Right cardiac atrium (tissue), 5 donors: ENCODE results near the gene DNAH6. TPM values are rescaled to one million over a fixed set of nuclear protein-coding genes. Genes with fewer than 3 reads are reported as not detected.

Experiments
- ATAC-seq, 2 donors: fragments of 200-7000 bp; cut with Tn5 transposase; one replicate each; pipeline versions ENCODE4 v1.8.0 to v1.9.1; 2020; ENCODE audit warnings: moderate library complexity in 2 of 2, mild to moderate bottlenecking in 1 of 2
- DNase-seq, 3 donors: peaks; one replicate each; pipeline ENCODE4 v3.0.0-alpha.2; 2020
- H3K27ac ChIP-seq: one replicate; pipeline ENCODE4 v1.5.1; 2013; ENCODE audit warnings: mild to moderate bottlenecking, low read length, control low read depth, moderate library complexity
- H3K27me3 ChIP-seq: one replicate; pipeline ENCODE4 v1.6.1; 2013; ENCODE audit not compliant: control insufficient read depth, insufficient read depth
- H3K4me1 ChIP-seq: one replicate; pipeline ENCODE4 v1.6.1; 2013; ENCODE audit warnings: low read length; ENCODE audit not compliant: control insufficient read depth, insufficient read depth
- H3K4me3 ChIP-seq: one replicate; pipeline ENCODE4 v1.5.1; 2013; ENCODE audit warnings: low read length, control low read depth
- H3K9me3 ChIP-seq: one replicate; pipeline ENCODE4 v1.6.1; 2013; ENCODE audit warnings: low read length; ENCODE audit not compliant: control insufficient read depth
- WGBS: extraction: QIAGEN DNeasy Blood & Tissue Kit; methylation state at CpG from one replicate; pipeline ENCODE4 v1.1.7; 2013; 5-methylcytosine and 5-hydroxymethylcytosine counted together
- intact Hi-C, 4 donors: fragments of 100-400 bp; cut with DNase I; formaldehyde crosslinking; loops; one replicate each; pipeline versions ENCODE4 v1.11.0 to v1.14.0; 2022 to 2023
- polyA plus RNA-seq: library from polyadenylated mRNA; stranded (reverse); fragments of 200-250 nt; gene quantifications from one replicate; pipeline ENCODE4 v1.2.3, GENCODE V29; 2013
- total RNA-seq, 4 donors: library from RNA; stranded (reverse); fragmentation: NEBNext Ultra II Directional; extraction: Animal tissue kit (Norgen Biotek cat#: 25700); gene quantifications; one replicate each; pipeline ENCODE4 v1.2.1, GENCODE V29; 2021
- donor health status: healthy with polysubstance abuse.
- donor health status: DM: no; HTN: yes; CAD: no.
- donor health status: DM: no; HTN: no; CAD: no.
- donor health status: DM: no; HTN: yes; CAD: no; lungs with severe emphysema.
- donor health status: DM: yes; HTN: yes; CAD: no.

DNAH6 gene
- total and polyA plus RNA-seq, 5 donors: 0.07 to 0.60 (median 0.34) TPM

DNA sequence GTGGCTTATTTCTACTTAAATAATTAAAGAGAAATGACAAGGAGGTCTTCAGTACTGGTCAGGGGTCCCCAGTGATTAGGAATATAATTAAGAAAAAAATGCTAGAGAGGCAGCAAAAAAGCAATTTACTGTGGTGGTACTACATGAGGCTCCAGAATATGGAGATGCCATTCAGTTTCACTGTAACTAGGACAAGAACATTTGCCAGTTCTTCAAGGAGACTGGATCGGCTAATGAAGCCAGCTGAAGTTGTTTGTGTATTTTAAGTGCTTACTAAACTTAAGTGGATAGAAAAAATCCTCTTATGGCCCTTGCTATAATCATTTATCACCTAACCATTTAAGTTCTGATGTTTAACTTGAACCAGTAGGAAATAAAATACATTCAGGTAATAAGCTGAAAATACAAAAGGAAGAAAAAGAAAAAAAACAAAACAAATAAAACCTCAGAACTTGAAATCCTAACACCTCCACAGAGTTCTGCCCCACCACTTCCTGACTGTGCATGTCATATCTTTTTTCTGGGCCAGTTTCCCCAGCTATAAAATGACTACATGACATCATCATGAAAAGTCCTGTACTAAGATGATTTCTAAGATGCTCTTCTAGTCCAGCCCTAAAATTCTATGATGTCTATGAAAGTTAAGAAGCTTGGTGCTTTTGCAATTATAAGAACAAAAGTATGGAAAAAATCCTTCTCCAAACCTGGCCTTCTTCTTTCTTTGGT is 266.6 kb downstream of the DNAH6 start:
- Histone ChIP-seq H3K4me3 (no peak overlapping the region), H3K9me3 (no peaks in the 10 kb centered on the region), H3K27me3 (no peaks in the 10 kb centered on the region), H3K4me1 (no peaks in the 10 kb centered on the region), H3K27ac (no peak overlapping the region)
- WGBS: 53% methylated on average over 1 of the region's 1 CpG
- DNase-seq (no peak), ATAC-seq (no peak)
- intact Hi-C loops: no loop called here

DNA sequence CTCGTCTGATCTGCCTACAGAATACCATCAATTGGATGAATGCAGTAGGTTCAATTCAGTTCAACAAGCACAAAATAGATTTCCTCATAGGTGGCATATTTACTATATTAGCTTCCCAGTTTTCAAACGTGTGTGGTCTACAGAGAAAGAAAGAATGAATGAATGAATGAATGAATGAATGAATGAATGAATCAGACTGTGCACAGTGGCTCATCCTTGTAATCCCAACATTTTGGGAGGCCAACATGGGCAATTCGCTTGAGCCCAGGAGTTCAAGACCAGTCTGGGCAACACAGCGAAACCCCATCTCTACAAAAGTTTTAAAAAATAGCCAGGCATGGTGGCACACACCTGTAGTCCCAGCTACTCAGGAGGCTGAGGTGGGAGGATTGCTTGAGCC is 269.7 kb downstream of the DNAH6 start:
- H3K9me3 ChIP-seq: no peaks in the 10 kb centered on the region
- ATAC-seq (no peak), DNase-seq (no peak)
- intact Hi-C loops: no loop called here
- no peak overlapping the region for H3K4me3 ChIP-seq
- no peaks in the 10 kb centered on the region for H3K4me1 ChIP-seq
- H3K27me3 ChIP-seq: no peaks in the 10 kb centered on the region
- no peak overlapping the region for H3K27ac ChIP-seq
- WGBS: 88% methylated on average over 4 of the region's 4 CpGs

DNA sequence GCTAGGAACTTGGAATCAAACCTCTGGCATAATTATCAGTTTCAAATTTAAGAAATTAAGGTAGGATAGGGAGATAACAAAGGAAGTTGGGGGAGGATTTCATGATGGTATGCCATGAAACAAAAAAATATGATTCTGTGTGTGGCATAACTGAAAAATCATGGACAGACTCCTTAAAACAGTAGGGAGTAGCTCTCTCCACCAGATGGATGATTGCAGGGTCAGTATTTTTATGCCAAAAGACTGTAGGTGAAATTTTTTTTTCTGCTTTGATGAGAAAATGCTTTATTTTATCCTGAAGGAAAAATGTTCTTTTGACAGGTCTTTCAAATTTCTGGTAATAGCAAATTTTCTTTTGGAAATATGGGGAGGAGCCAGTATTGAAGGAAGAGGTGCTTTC is 270.3 kb downstream of the DNAH6 start:
- Histone ChIP-seq H3K4me1 (no peaks in the 10 kb centered on the region), H3K9me3 (no peaks in the 10 kb centered on the region), H3K4me3 (no peak overlapping the region), H3K27ac (no peak overlapping the region), H3K27me3 (no peaks in the 10 kb centered on the region)
- no peak for ATAC-seq
- intact Hi-C loops: no loop called here
- no peak for DNase-seq

DNA sequence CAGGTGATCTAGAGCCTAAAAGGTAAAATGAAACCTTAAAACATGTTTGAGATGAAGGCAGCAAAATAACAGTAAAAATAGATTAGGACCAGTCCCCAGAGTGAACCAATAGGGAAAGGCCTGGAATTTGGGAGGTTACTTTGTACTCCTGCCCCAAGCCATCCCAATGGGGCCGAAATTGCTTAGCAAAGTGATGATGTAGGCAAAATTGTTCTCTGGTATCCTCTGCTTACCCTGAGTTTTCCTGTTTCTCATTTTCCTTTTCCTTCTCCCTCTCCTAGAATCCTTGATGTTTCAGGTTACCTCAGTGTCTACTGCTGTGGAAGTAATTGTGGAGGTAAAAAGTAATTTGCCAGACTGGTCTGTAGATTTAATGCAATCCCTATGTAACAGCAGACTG is 271.7 kb downstream of the DNAH6 start:
- no peaks in the 10 kb centered on the region for H3K4me1 ChIP-seq
- H3K4me3 ChIP-seq: no peak overlapping the region
- WGBS: 46% methylated on average over 1 of the region's 1 CpG
- no peaks in the 10 kb centered on the region for H3K27me3 ChIP-seq
- no peak overlapping the region for H3K27ac ChIP-seq
- intact Hi-C loops: no loop called here
- no peaks in the 10 kb centered on the region for H3K9me3 ChIP-seq
- DNase-seq (no peak), ATAC-seq (no peak)

DNA sequence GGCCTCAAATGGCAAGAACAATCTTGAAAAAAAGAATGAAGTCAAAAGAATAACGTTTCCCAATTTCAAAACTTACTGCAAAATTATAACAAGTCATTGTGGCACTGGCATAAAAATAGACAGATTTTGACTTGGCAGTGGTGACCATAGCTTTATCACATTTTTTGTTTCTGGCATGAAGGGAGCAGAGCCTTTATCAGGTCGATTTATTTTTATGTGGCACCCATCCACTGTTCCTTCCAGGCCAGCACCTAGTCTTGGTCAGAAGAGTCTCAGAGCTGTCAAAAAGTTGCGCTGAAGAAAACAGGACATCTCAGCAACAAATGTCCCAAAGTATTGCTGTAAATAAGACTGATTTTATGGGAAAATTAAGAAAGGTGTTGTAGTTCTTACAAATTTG is 272.2 kb downstream of the DNAH6 start:
- intact Hi-C loops: no loop called here
- no peak overlapping the region for H3K4me3 ChIP-seq
- ATAC-seq: no peak
- H3K27me3 ChIP-seq: no peaks in the 10 kb centered on the region
- no peak overlapping the region for H3K27ac ChIP-seq
- no peaks in the 10 kb centered on the region for H3K9me3 ChIP-seq
- no peaks in the 10 kb centered on the region for H3K4me1 ChIP-seq
- 52% methylated on average over 3 of the region's 3 CpGs for WGBS
- DNase-seq: no peak

DNA sequence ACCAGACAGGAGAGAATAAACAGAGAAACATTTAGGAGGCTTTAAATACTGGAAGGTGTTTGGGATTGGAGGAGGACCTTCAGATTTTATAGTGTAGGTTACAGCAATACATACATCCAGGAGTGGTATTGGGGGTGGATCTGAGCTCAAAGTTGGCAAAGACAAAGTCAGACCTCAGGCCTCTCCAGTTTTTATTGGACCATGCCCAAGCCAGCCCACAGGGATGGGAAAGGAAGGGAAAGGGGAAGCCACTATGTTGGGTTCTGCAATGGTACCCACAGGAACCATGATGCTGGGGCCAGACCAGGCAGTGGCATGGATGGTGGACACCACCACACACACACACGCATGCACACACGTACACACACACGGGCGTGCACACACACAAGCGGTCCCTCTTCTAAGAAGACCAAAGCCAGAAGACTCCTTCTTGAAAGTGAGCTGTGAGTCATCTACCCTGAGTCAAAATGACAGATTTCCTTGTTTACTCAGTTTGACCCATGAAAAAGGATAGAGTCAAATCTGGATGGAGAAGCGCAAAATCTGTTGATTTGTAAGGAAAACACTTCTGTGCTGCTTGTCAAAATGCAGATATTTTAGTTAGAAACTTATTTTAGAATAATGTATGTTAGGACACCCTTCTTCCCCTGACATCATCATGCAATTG is 276.7 kb downstream of the DNAH6 start:
- Histone ChIP-seq H3K9me3 (no peaks in the 10 kb centered on the region), H3K4me1 (no peaks in the 10 kb centered on the region), H3K27ac (no peak overlapping the region), H3K4me3 (no peak overlapping the region), H3K27me3 (no peaks in the 10 kb centered on the region)
- ATAC-seq (no peak), DNase-seq (no peak)
- WGBS: 95% methylated on average over 6 of the region's 6 CpGs
- intact Hi-C loops: no loop called here

DNA sequence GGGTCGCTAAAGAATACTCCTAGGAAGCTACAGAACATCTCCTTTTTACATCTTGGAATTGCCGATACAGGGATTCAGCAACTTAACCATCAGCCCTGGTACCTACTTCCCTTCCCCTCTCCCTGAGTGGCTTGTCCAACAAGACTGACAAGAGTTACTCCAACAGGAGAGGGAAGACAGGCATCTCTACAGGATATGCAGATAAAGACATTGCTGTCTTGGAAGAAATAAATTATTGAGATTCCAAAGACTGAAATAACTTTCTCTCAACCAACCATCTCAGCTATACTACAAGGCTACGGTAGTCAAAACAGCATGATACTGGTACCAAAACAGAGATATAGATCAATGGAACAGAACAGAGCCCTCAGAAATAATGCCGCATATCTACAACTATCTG is 277.3 kb downstream of the DNAH6 start:
- no peak for DNase-seq
- no peak overlapping the region for H3K4me3 ChIP-seq
- H3K9me3 ChIP-seq: no peaks in the 10 kb centered on the region
- 82% methylated on average over 4 of the region's 4 CpGs for WGBS
- H3K27ac ChIP-seq: no peak overlapping the region
- H3K4me1 ChIP-seq: no peaks in the 10 kb centered on the region
- no peak for ATAC-seq
- intact Hi-C loops: no loop called here
- no peaks in the 10 kb centered on the region for H3K27me3 ChIP-seq

DNA sequence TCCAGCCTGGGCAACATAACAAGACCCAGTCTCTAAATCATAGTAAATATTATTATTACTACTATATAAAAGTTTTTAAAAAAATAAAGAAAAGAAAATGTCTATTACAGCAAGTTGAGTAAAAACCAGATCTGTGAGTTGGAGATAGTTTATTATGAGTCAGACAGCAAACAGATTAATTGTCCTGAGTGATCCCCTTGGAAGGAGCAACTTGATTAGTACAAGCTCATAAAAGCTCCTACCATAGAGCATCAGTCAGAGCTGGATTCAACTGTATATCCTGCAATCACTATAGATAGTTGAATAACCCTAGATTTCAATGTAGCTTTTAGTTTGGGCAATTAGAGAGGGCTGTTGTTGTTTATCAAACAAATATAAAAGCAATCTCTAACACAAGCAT is 280.5 kb downstream of the DNAH6 start:
- Histone ChIP-seq H3K4me1 (no peaks in the 10 kb centered on the region), H3K27me3 (no peaks in the 10 kb centered on the region), H3K4me3 (no peak overlapping the region), H3K9me3 (no peaks in the 10 kb centered on the region), H3K27ac (no peak overlapping the region)
- intact Hi-C loops: no loop called here
- no peak for DNase-seq
- ATAC-seq: no peak

DNA sequence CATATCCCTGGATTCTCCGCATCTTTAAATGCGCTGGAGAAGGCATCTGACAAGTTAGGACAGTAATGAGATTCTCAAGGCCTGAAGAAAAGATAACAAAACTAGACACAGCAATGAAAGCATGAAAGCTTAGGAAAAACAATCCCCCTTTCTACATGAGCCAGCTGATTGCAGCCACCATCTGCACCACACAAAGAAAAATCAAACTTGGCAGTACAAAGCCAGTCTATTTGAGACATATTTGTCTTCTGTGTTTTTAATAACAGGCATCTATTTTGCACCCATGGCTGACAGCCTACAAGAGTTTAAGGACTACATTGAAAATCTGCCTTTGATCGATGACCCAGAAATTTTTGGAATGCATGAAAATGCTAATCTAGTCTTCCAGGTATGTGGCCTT is 281.0 kb downstream of the DNAH6 start:
- H3K4me1 ChIP-seq: no peaks in the 10 kb centered on the region
- WGBS: 71% methylated on average over 3 of the region's 3 CpGs

DNA sequence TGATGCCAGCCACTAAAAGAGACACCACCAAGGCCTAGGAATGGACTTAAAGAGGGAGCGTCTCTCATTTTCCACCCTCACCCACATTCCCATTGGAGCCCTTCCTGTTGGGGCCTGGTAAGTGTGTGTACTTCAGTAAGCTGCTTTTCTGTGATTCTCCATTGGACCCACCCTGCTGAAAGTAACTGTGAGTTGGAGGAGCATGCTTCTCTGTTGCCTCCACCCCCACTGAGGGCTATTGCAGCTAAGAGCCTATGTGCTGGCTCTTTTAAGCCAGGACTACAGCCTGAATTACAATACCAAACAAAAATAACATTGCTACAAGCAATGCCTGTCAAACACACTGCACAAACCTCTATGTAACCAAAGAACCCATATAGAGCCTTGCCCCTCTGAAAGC is 283.5 kb downstream of the DNAH6 start:
- intact Hi-C loops: no loop called here

More for the DNA sequence above, 281.0 kb downstream of the DNAH6 start:
- no peak for ATAC-seq
- no peaks in the 10 kb centered on the region for H3K27me3 ChIP-seq
- intact Hi-C loops: no loop called here
- no peak overlapping the region for H3K4me3 ChIP-seq
- DNase-seq: no peak
- no peaks in the 10 kb centered on the region for H3K9me3 ChIP-seq
- H3K27ac ChIP-seq: no peak overlapping the region

DNA sequence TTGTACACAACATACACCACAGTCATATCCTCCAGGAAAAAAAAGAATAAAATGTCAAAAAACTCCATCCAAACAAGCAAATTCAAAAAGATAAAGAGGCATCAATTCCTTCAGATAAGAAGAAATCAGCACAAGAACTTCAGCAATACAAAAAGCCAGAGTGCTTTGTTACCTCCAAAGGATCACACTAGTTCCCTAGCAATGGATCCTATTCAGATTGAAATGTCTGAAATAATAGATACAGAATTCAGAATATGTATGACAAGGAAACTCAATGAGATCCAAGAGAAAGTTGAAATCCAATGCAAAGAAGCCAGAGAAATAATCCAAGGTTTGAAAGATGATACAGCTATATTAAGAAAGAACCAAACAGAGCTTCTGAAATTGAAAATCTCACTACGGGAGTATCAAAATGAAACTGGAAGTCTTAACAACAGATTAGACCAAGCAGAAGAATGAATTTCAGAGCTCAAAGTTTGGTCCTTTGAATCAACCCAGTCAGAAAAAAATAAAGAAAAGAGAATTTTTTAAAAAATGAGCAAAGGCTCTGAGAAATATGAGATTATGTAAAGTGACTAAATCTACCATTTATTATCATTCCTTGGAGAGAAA is 284.0 kb downstream of the DNAH6 start:
- Histone ChIP-seq H3K4me1 (no peaks in the 10 kb centered on the region), H3K4me3 (no peak overlapping the region), H3K27me3 (no peaks in the 10 kb centered on the region), H3K27ac (no peak overlapping the region), H3K9me3 (no peaks in the 10 kb centered on the region)
- 61% methylated on average over 1 of the region's 1 CpG for whole genome bisulfite sequencing
- no peak for DNase-seq
- no peak for ATAC-seq
- intact Hi-C loops: no loop called here

More for the DNA sequence above, 283.5 kb downstream of the DNAH6 start:
- H3K4me3 ChIP-seq: no peak overlapping the region
- ATAC-seq: no peak
- H3K27ac ChIP-seq: no peak overlapping the region
- H3K4me1 ChIP-seq: no peaks in the 10 kb centered on the region
- WGBS: 96% methylated on average over 1 of the region's 1 CpG
- DNase-seq: no peak
- H3K27me3 ChIP-seq: no peaks in the 10 kb centered on the region
- H3K9me3 ChIP-seq: no peaks in the 10 kb centered on the region
